Activated B cell treated with CpG ODN at 0.5 μM for 24 hours (primary cell): ENCODE measurements around the gene FKBP11. TPM values are rescaled to one million over a fixed set of nuclear protein-coding genes. Genes with fewer than 3 reads are reported as not detected.

Experiments
- ATAC-seq: fragments of 200-7000 bp; cut with Tn5 transposase; one replicate; pipeline ENCODE4 v1.10.0; 2021; ENCODE audit warnings: low read depth, mild to moderate bottlenecking, moderate library complexity
- CTCF ChIA-PET: fragments of 350-600 bp; sonication (Branson Sonifier 250); formaldehyde crosslinking; loops from one replicate; lab custom pipeline; 2021; ENCODE audit warnings: antibody characterized with exemption; lab: Charles Lee
- POLR2A ChIA-PET: fragments of 350-600 bp; sonication (Branson Sonifier 250); formaldehyde crosslinking; loops from one replicate; lab custom pipeline; 2021; ENCODE audit warnings: antibody characterized with exemption; lab: Charles Lee
- DNase-seq: peaks from one replicate; pipeline ENCODE4 v3.0.0; 2022
- H3K27ac Mint-ChIP-seq: one replicate; pipeline ENCODE4 v1.8.0; 2020; ENCODE audit warnings: mixed read lengths
- H3K27me3 Mint-ChIP-seq: one replicate; pipeline ENCODE4 v1.8.0; 2021; ENCODE audit warnings: mixed read lengths
- H3K36me3 Mint-ChIP-seq: one replicate; pipeline ENCODE4 v1.8.0; 2021; ENCODE audit warnings: low read depth, mixed read lengths
- H3K4me1 Mint-ChIP-seq: one replicate; pipeline ENCODE4 v1.8.0; 2021; ENCODE audit warnings: mixed read lengths
- H3K4me3 Mint-ChIP-seq: one replicate; pipeline ENCODE4 v1.8.0; 2020; ENCODE audit warnings: mild to moderate bottlenecking, mixed read lengths
- H3K9me3 Mint-ChIP-seq: one replicate; pipeline ENCODE4 v1.8.0; 2020; ENCODE audit warnings: mixed read lengths
- intact Hi-C: fragments of 100-400 bp; cut with micrococcal nuclease; formaldehyde crosslinking; loops from one replicate; pipeline ENCODE4 v1.15.1; 2024
- total RNA-seq: library from RNA; stranded (reverse); gene quantifications from 2 replicates; pipeline ENCODE4 v1.2.3, GENCODE V29; 2022
- TF ChIP-seq, protein P1 (sequence below): fragments of 200-600 bp; IDR thresholded peaks from one replicate; pipeline ENCODE4 v1.8.0; 2022; ENCODE audit warnings: antibody characterized with exemption, mild to moderate bottlenecking

FKBP11 gene
- total RNA-seq, 1 donor from 2014 or later, result 22.9 TPM

DNA sequence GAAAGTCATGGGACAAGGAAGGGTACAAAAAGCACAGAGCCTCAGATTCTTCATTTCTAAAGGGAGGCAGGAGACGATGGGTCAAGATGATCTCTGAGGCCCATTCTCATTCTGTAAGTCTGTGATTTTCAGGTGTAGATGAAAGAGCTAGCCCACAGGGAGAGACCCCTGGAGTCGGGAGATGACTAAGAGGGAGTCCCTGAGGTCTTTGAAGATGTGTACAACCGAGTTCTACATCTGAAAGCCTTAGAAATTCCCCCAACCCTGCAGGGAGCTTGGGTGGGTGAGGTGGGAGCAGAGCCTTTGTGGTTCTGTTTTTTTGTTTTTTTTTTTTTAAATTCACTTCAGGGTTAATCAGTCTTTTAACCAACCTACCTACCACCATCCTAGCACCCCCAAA is 43.2 kb upstream of the FKBP11 start:
- Mint-ChIP-seq H3K27ac (no peak overlapping the region), H3K4me3 (no peak overlapping the region), H3K36me3 (no peaks in the 10 kb centered on the region), H3K4me1 (peaks cover 37% of the 10 kb centered on the region), H3K9me3 (no peaks in the 10 kb centered on the region), H3K27me3 (peaks cover 21% of the 10 kb centered on the region)
- ATAC-seq, result no peak
- ChIA-PET POLR2A (interaction anchor here (0.6 to 3.7 kb wide), 4 partner anchors 10 to 1065 kb away, joined by 5 to 31 read pairs (median 8); partner anchors contain the start of genes ARF3 and FKBP11), CTCF (interaction anchor here (1.0 to 2.8 kb wide), 5 partner anchors 11 to 121 kb away, joined by 3 to 11 read pairs (median 5); partner anchors contain the start of gene ARF3)
- TF ChIP-seq, protein P1, sequence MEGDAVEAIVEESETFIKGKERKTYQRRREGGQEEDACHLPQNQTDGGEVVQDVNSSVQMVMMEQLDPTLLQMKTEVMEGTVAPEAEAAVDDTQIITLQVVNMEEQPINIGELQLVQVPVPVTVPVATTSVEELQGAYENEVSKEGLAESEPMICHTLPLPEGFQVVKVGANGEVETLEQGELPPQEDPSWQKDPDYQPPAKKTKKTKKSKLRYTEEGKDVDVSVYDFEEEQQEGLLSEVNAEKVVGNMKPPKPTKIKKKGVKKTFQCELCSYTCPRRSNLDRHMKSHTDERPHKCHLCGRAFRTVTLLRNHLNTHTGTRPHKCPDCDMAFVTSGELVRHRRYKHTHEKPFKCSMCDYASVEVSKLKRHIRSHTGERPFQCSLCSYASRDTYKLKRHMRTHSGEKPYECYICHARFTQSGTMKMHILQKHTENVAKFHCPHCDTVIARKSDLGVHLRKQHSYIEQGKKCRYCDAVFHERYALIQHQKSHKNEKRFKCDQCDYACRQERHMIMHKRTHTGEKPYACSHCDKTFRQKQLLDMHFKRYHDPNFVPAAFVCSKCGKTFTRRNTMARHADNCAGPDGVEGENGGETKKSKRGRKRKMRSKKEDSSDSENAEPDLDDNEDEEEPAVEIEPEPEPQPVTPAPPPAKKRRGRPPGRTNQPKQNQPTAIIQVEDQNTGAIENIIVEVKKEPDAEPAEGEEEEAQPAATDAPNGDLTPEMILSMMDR, result no peak
- DNase-seq, result no peak
- intact Hi-C loops, result no loop called here

DNA sequence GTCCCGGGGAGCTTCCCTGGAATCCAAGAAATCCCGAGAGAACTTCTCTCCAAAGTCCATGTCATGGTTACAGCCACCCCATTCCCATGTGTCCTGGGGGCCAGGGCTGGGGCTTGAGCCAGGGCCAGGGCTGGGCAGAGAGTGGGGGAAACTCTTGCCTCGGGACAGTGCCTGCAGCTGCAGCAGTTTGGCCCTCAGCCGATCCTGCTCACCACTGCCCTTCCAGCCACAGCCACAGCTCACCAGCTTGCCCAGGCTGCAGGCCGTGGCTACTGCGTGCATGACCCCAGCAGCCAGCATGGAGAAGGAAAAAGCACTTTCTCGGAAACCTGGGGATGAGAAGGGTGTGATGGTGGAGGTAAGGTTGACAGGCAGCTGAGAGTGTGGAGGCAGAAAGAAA is 42.7 kb upstream of the FKBP11 start:
- peaks cover 37% of the 10 kb centered on the region for H3K4me1 Mint-ChIP-seq
- ATAC-seq (no peak), DNase-seq (no peak)
- H3K27ac Mint-ChIP-seq, result no peak overlapping the region
- ChIA-PET CTCF (interaction anchor here (1.4 to 2.8 kb wide), 3 partner anchors 10 to 121 kb away, joined by 3 to 11 read pairs (median 5); partner anchors contain the start of gene ARF3), POLR2A (interaction anchor here (0.6 to 3.7 kb wide), 5 partner anchors 10 to 1065 kb away, joined by 3 to 31 read pairs (median 6); partner anchors contain the start of genes ARF3 and FKBP11)
- no peaks in the 10 kb centered on the region for H3K9me3 Mint-ChIP-seq
- H3K36me3 Mint-ChIP-seq, result no peaks in the 10 kb centered on the region
- H3K4me3 Mint-ChIP-seq, result no peak overlapping the region
- peaks cover 20% of the 10 kb centered on the region for H3K27me3 Mint-ChIP-seq
- TF ChIP-seq, protein P1, result no peak
- intact Hi-C loops, result no loop called here

DNA sequence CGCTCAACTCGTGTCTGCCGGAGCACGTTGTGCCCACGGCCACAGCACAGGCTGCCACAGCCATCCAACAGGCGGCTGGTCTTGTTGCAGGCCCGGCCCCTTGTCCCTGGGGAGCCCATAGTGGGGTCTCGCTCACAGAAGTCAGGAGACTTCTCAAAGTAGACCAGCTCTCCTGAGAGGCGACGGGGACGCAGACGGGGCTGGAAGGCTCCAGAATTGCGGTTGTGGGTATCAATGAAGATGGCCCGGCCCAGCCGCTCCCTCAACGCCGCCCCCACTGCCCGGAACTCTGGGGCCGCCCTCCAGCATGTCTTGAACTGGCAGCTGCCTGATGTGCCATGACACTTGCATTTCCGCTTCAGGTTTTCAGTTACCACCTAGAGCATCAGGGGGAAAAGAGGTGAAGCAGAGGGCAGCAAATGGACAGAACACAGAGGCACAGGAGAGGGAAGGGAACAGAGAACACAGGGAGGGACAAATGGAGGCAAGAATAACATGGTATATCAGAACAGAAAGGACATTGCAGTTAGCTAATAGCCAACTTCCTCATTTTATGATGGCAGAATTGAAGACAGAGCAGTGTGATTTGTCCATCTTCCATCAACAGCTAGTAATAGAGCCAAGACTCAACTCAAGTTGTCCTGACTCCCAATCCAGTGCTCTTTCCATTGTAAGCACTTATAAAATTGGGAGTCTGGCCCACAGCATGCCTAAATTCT is 41.0 kb upstream of the FKBP11 start:
- TF ChIP-seq, protein P1, result no peak
- peak overlapping the region; percentile 35 for H3K27ac Mint-ChIP-seq
- H3K4me3 Mint-ChIP-seq, result no peak overlapping the region
- ATAC-seq (no peak), DNase-seq (no peak)
- POLR2A ChIA-PET, result interaction anchor here (0.6 to 3.7 kb wide), 4 partner anchors 9 to 115 kb away, joined by 3 to 31 read pairs (median 4); partner anchors contain the start of gene ARF3
- H3K4me1 Mint-ChIP-seq, result peaks cover 31% of the 10 kb centered on the region
- no peaks in the 10 kb centered on the region for H3K36me3 Mint-ChIP-seq
- H3K27me3 Mint-ChIP-seq, result peaks cover 10% of the 10 kb centered on the region
- CTCF ChIA-PET, result interaction anchor here (1.6 kb wide), 1 partner anchor 11 kb away, joined by 8 read pairs; the partner anchor contains the start of gene WNT1
- H3K9me3 Mint-ChIP-seq, result no peaks in the 10 kb centered on the region
- intact Hi-C loops, result no loop called here

DNA sequence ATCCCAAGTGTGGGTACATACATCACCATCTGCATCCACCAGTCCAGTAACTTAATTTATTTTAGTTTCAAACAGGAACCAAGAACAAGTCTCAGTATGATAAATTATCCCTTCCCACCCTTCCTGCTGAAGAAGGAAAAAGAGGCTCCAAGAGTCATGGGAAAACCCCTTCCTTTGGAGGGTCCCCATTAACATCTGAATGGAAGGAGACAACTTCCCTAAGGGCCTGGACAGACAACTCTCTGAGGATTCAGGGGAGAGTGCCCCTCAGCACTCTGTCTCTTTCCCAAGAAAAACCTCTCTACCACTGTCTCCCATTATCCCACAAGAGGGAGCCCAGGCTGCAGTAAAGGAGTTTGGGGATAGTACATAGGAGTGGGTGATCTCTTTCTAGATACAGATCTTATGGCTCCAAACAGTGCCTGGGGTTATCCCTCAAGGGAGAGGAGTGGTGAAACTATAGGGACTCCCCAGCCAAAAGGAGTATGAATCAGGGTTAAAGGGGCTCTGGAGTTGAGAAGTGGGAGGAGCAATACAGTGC is 40.1 kb upstream of the FKBP11 start:
- Mint-ChIP-seq H3K4me1 (peaks cover 21% of the 10 kb centered on the region), H3K36me3 (no peaks in the 10 kb centered on the region), H3K27ac (no peak overlapping the region), H3K9me3 (no peaks in the 10 kb centered on the region), H3K27me3 (peaks cover 7% of the 10 kb centered on the region), H3K4me3 (no peak overlapping the region)
- CTCF ChIA-PET, result interaction anchor here (1.6 kb wide), 1 partner anchor 12 kb away, joined by 8 read pairs; the partner anchor contains the start of gene WNT1
- no peak for ATAC-seq
- intact Hi-C loops, result no loop called here
- no peak for DNase-seq
- POLR2A ChIA-PET, result no interaction called here
- TF ChIP-seq, protein P1, result no peak

DNA sequence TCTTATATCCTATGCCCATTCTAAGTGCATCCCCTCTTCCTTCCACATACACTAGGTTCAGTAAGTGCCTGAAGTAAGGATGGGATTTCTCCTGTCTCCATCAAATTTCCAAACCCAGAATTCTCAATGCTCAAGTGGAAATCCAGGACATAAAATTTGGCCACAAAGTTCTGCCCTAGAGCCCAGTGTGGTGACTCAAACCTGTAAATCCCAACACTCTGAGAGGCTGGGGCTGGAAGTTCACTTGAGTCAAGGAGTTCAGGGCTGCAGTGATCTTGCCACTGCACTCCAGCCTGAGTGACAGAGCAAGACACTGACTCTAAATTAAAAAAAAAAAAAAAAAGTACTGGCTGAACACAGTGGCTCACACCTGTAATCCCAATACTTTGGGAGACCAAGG is 36.5 kb upstream of the FKBP11 start:
- TF ChIP-seq, protein P1, result no peak
- DNase-seq, result no peak
- Mint-ChIP-seq H3K27me3 (peaks cover 8% of the 10 kb centered on the region), H3K4me3 (no peak overlapping the region), H3K9me3 (no peaks in the 10 kb centered on the region), H3K4me1 (peaks cover 17% of the 10 kb centered on the region), H3K36me3 (peaks cover 6% of the 10 kb centered on the region), H3K27ac (no peak overlapping the region)
- POLR2A ChIA-PET, result interaction anchor here (1.5 kb wide), 1 partner anchor 16 kb away, joined by 4 read pairs; the partner anchor contains the start of gene WNT1
- intact Hi-C loops, result no loop called here
- CTCF ChIA-PET, result no interaction called here
- ATAC-seq, result no peak
